ENCODE data around the gene PACSIN2. TPM values are rescaled to one million over a fixed set of nuclear protein-coding genes. Genes with fewer than 3 reads are reported as not detected.

The PACSIN2 gene
- total and polyA plus RNA-seq, 2 experiments from 2014 or later, result 23.5 to 57.3 TPM

GRCh38 chr22:42932857-42933484 lies 82.0 kb downstream of the PACSIN2 start (continued):
- TF ChIP-seq REST (IDR thresholded peaks at IDR 0.05; ENCODE audit: unreplicated experiment), result no peak
- no peak for TF ChIP-seq NANOG (IDR thresholded peaks at IDR 0.05; ENCODE audit: borderline replicate concordance)
- TF ChIP-seq POLR2AphosphoS5 (IDR thresholded peaks at IDR 0.05; ENCODE audit: low read depth), result no peak

GRCh38 chr22:42932197-42932519 lies 82.8 kb downstream of the PACSIN2 start:
- no peak overlapping the region for H3K4me3 Mint-ChIP-seq
- H3K27ac Mint-ChIP-seq, result no peak overlapping the region
- H3K4me3 ChIP-seq, result no peak overlapping the region

More at GRCh38 chr22:42932197-42932519, 82.8 kb downstream of the PACSIN2 start:
- Histone ChIP-seq H3K27ac (ENCODE audit: low read depth) (no peak overlapping the region; the same call in 1 of the 2 replicates), H3F3A (replicated peaks; ENCODE audit: low read depth) (no peaks in the 10 kb centered on the region), H3K79me2 (replicated peaks; ENCODE audit: insufficient read depth) (peaks cover 100% of the 10 kb centered on the region), H4K20me1 (replicated peaks; ENCODE audit: insufficient read depth) (peaks cover 54% of the 10 kb centered on the region), H3K27me3 (ENCODE audit: insufficient read depth) (no peaks in the 10 kb centered on the region), H3K36me3 (ENCODE audit: insufficient read depth) (no peaks in the 10 kb centered on the region), H3K4me1 (ENCODE audit: insufficient read depth) (no peaks in the 10 kb centered on the region), H3K9me2 (ENCODE audit: insufficient read depth) (no peaks in the 10 kb centered on the region), H3K4me2 (no peak overlapping the region), H2AFZ (no peak overlapping the region)
- TF ChIP-seq ETS1 (IDR thresholded peaks at IDR 0.05), result no peak
- TF ChIP-seq REST (IDR thresholded peaks at IDR 0.05; ENCODE audit: unreplicated experiment), result no peak
- Mint-ChIP-seq H3K9me3 (no peaks in the 10 kb centered on the region), H3K36me3 (ENCODE audit: low read depth) (no peaks in the 10 kb centered on the region), H3K4me1 (peaks cover 8% of the 10 kb centered on the region), H3K27me3 (ENCODE audit: insufficient read depth, low read depth, poor library complexity) (peaks cover 9% of the 10 kb centered on the region)
- DNase-seq (ENCODE audit: low spot score), result no peak
- no peak for ATAC-seq

All from GM23338 (cell line).